DMS79 (cell line): ENCODE data around the gene TKTL1.

ENCODE experiments used
- DNase-seq: peaks from one replicate; lab custom pipeline; 2025; lab: John Stamatoyannopoulos, UW

TKTL1 gene

DNA sequence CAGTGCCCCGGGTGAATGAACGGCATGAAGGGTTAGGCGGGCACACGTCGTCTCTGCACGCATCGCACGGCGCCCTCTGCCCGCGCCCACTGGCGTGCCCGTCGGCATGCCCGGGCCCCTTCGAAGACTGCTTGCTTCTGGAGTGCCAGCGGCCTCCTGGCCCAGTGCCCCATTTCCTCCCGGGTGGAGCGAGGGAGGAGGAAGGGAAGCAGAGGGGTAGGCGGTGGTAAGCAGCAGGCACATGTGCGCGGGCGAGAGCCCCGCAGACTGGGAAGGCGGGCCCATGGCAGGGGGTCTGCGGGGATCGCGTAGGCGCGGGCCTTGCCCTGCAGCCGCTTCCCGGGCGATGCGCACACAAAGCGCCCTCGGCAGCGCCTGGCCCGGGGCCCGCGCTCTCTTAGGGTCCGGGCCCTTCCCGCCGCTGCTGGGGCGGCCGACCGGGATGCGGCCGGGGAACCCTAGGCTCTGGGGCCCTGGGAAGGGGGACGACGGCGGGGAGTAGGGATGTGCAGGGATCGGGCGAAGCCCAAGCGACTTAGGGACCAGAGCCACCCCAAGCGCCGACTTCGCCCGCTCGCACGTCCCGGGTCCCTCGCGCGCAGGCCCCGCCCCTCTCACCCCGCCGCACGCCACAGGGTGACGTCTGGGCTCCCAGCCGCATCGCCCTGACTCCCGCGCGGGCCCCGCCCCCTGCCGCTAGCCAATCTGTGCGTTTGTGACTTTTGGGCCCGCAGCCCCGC, 82.6 kb downstream of the TKTL1 start:
- DNase-seq = peak; percentile 23

GRCh38 chrX:154378799-154379568, 83.4 kb downstream of the TKTL1 start, which contains the start of gene EMD:
Gene EMD (plus strand): TSS chrX:154379295. CDS start chrX:154379485, 190 bp downstream.
- DNase-seq = peak; percentile 98

DNA sequence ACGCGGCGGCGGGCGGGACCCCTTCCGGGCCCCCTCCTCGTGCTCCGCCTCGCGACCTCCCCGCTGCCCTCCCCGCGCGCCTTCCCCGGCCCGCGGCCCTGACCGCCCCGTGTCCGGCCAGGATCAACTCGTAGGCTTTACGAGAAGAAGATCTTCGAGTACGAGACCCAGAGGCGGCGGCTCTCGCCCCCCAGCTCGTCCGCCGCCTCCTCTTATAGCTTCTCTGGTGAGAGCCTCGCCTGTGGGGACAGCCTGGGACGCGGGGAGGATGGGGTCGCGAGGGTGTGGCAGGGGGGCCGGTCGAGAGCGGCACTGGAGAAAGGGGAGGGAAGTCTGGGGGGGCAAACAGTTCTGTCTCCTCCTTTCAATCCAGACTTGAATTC, 84.0 kb downstream of the TKTL1 start:
- DNase-seq = no peak
